Right lobe of liver (tissue), 6 donors: ENCODE results near the gene TMEM171. TPM values are rescaled to one million over a fixed set of nuclear protein-coding genes. Genes with fewer than 3 reads are reported as not detected.

Experiments
- ATAC-seq, 4 donors: fragments of 200-7000 bp; cut with Tn5 transposase; one replicate each; pipeline ENCODE4 v1.9.1; 2020; ENCODE audit warnings: mild to moderate bottlenecking in 4 of 4, moderate library complexity in 4 of 4
- DNase-seq, 3 donors: peaks; one replicate each; pipeline ENCODE4 v3.0.0-alpha.2; 2020
- H3K27ac ChIP-seq, 3 donors: fragments of 200-600 bp; one replicate each; pipeline ENCODE4 v1.8.0; 2022
- H3K27me3 ChIP-seq, 2 donors: fragments of 200-600 bp; one replicate each; pipeline ENCODE4 v1.8.0; 2022
- H3K36me3 ChIP-seq, 4 donors: fragments of 200-600 bp; sonication (generic) in 1 of 4; one replicate each; pipeline versions ENCODE4 v1.5.1 to v1.8.0; 2017 to 2022; ENCODE audit warnings: control low read depth in 1 of 4
- H3K4me1 ChIP-seq, 4 donors: fragments of 200-600 bp; sonication (generic) in 1 of 4; one replicate each; pipeline versions ENCODE4 v1.5.1 to v1.8.0; 2017 to 2022; ENCODE audit warnings: control low read depth in 1 of 4
- H3K4me3 ChIP-seq, 3 donors: fragments of 200-600 bp; one replicate each; pipeline ENCODE4 v1.8.0; 2022
- H3K9me3 ChIP-seq, 4 donors: fragments of 200-600 bp; sonication (generic) in 1 of 4; one replicate each; pipeline versions ENCODE4 v1.5.1 to v1.8.0; 2017 to 2022; ENCODE audit warnings: control low read depth in 1 of 4
- POLR2A ChIP-seq: fragments of 450-650 bp; IDR thresholded peaks from one replicate; pipeline ENCODE4 v1.6.1; 2017; ENCODE audit warnings: antibody characterized with exemption, mild to moderate bottlenecking
- WGBS: methylation state at CpG from one replicate; pipeline ENCODE4 v1.1.6; 2018; ENCODE audit warnings: low coverage, low lambda C conversion rate; ENCODE audit not compliant: insufficient coverage; ENCODE audit errors: missing lambda C conversion rate; 5-methylcytosine and 5-hydroxymethylcytosine counted together
- intact Hi-C, 2 donors: fragments of 100-400 bp; cut with DNase I; formaldehyde crosslinking; loops; one replicate each; pipeline versions ENCODE4 v1.11.2 to v1.14.1; 2022
- total RNA-seq, 6 experiments: library from RNA; depleted of rRNA in 2 of 6; stranded (reverse); fragments of >200 nt in 2 of 6; fragmentation: NEBNext Ultra II Directional in 3 of 6; extraction: Animal tissue kit (Norgen Biotek cat#: 25700) in 3 of 6; gene quantifications; one replicate each; pipeline versions ENCODE4 v1.1.0 to v1.2.4, GENCODE V29; 2016 to 2023
- TF ChIP-seq, protein P1 (sequence below), 4 donors: fragments of 200-600 bp in 3 of 4; fragments of 450-650 bp in 1 of 4; IDR thresholded peaks; one replicate each; pipeline versions ENCODE4 v1.5.1 to v1.8.0; 2016 to 2022; ENCODE audit warnings: antibody characterized with exemption in 4 of 4, mild to moderate bottlenecking in 2 of 4
- donor health status: DM: no; HTN: yes; CAD: no.
- donor health status: DM: no; HTN: no; CAD: no.
- donor health status: DM: no; HTN: no; CAD: no.
- donor health status: DM: no; HTN: yes; CAD: no.
- donor health status: DM: no; HTN: yes; CAD: no.

TMEM171 gene
- total RNA-seq, 6 experiments from 2014 or later = 0.57 to 3.2 (median 1.6) TPM

DNA sequence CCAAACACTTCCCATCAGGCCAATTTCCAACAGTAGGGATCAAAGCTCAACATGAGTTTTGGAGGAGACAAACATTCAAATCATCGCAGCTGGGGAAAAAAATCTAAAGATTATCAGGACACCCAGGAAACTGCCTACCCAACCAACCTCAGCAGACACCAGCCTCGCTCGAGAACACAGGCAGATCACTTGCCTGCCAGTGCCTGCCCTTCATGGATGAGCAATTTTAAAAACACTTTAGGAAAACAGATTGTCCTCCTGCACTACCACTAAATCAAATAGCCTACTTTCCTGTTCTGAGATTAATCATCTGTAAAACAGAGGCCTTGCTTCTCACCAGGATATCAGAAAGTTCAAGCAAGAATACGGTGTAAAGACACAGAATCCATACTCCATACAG is 37.9 kb downstream of the TMEM171 start:
- DNase-seq = no peak
- Histone ChIP-seq H3K36me3 (no peaks in the 10 kb centered on the region), H3K9me3 (no peaks in the 10 kb centered on the region), H3K27me3 (no peaks in the 10 kb centered on the region), H3K27ac (no peak overlapping the region), H3K4me1 (no peaks in the 10 kb centered on the region), H3K4me3 (no peak overlapping the region)
- no peak for ATAC-seq
- 75% methylated on average over 4 of the region's 4 CpGs for whole genome bisulfite sequencing
- intact Hi-C loops = loop anchor here in 1 of 2 donors (10.0 kb wide), 1 partner anchor 84 kb away; no protein-coding TSS in a partner anchor
- TF ChIP-seq, protein P1, sequence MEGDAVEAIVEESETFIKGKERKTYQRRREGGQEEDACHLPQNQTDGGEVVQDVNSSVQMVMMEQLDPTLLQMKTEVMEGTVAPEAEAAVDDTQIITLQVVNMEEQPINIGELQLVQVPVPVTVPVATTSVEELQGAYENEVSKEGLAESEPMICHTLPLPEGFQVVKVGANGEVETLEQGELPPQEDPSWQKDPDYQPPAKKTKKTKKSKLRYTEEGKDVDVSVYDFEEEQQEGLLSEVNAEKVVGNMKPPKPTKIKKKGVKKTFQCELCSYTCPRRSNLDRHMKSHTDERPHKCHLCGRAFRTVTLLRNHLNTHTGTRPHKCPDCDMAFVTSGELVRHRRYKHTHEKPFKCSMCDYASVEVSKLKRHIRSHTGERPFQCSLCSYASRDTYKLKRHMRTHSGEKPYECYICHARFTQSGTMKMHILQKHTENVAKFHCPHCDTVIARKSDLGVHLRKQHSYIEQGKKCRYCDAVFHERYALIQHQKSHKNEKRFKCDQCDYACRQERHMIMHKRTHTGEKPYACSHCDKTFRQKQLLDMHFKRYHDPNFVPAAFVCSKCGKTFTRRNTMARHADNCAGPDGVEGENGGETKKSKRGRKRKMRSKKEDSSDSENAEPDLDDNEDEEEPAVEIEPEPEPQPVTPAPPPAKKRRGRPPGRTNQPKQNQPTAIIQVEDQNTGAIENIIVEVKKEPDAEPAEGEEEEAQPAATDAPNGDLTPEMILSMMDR (IDR thresholded peaks at IDR 0.05) = no peak
- TF ChIP-seq POLR2A = no peak

DNA sequence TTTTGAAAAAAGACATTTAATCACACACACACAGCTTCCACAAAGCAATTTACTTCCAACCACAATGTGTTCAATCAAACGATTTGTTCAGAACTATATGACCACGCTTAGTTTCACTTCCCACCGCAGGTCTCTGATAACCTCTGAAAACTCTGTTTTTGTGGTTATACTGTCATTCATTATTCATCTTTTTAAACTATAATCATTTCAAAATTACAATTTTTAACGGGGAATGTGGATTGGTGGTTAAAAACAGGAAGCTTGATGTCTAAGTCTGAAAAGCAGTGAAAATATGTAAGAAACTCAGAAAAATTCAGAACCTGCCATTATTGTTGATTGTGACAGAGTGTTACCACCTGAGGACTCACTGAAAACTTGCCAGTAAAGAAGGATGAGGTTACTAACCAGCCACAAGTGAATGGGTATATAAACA is 39.9 kb downstream of the TMEM171 start:
- no peaks in the 10 kb centered on the region for H3K4me1 ChIP-seq
- no peaks in the 10 kb centered on the region for H3K36me3 ChIP-seq
- intact Hi-C loops = no loop called here
- WGBS = 45% methylated on average over 4 of the region's 4 CpGs
- TF ChIP-seq, protein P1 (IDR thresholded peaks at IDR 0.05) = no peak
- TF ChIP-seq POLR2A = no peak
- H3K27me3 ChIP-seq = no peaks in the 10 kb centered on the region
- DNase-seq (no peak), ATAC-seq (no peak)
- H3K27ac ChIP-seq = no peak overlapping the region
- H3K9me3 ChIP-seq = no peaks in the 10 kb centered on the region
- no peak overlapping the region for H3K4me3 ChIP-seq

DNA sequence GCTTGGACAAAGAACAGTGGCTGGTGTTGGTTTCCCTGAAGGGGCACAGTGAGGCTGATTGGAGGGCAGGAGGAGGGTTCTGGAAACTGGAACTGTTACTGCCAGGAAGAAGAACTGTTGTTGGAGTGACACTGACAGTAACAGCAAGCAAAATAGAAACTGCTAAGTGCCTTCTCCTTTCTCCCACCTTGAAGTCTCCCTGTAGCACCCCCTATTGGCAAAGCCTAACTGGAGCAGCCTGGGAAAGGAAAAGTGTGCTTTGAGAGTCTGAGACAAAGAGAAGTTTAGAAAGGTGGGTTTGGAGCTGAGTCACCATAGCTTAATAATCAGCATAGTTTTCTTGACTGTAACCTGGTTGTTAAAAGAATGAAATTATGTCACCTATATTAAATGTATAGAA is 50.1 kb downstream of the TMEM171 start:
- DNase-seq (no peak), ATAC-seq (peak; percentile 45 to 68 (median 48))
- Histone ChIP-seq H3K4me3 (no peak overlapping the region), H3K4me1 (no peaks in the 10 kb centered on the region), H3K27me3 (no peaks in the 10 kb centered on the region), H3K36me3 (no peaks in the 10 kb centered on the region), H3K27ac (no peak overlapping the region), H3K9me3 (no peaks in the 10 kb centered on the region)
- no peak for TF ChIP-seq POLR2A
- TF ChIP-seq, protein P1 (IDR thresholded peaks at IDR 0.05) = peak; percentile 30 to 59 (median 36)
- intact Hi-C loops = no loop called here

DNA sequence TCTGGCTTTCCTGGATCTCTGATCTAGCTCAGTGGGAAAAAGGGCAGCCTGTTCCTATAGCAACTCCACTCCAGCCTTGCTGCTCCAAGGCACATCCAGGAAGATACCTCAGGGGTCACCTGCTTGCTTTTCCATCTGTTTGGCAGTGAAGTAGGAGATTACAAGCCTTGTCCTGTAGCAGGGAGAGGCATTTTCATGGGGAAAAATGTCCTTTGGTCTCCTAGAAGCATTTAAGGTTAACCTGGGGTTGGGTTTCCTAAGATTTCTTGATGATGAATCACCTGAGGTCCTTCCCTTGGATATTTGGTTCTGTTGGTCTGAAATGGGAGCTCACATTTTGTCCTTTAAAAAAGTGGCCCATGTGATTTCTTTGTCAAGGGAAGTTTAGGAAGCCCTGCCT is 51.1 kb downstream of the TMEM171 start:
- no peaks in the 10 kb centered on the region for H3K27me3 ChIP-seq
- H3K4me3 ChIP-seq = no peak overlapping the region
- no peaks in the 10 kb centered on the region for H3K9me3 ChIP-seq
- intact Hi-C loops = no loop called here
- TF ChIP-seq, protein P1 (IDR thresholded peaks at IDR 0.05) = no peak
- TF ChIP-seq POLR2A = no peak
- no peaks in the 10 kb centered on the region for H3K4me1 ChIP-seq
- H3K27ac ChIP-seq = no peak overlapping the region
- no peaks in the 10 kb centered on the region for H3K36me3 ChIP-seq
- DNase-seq (no peak), ATAC-seq (no peak)

DNA sequence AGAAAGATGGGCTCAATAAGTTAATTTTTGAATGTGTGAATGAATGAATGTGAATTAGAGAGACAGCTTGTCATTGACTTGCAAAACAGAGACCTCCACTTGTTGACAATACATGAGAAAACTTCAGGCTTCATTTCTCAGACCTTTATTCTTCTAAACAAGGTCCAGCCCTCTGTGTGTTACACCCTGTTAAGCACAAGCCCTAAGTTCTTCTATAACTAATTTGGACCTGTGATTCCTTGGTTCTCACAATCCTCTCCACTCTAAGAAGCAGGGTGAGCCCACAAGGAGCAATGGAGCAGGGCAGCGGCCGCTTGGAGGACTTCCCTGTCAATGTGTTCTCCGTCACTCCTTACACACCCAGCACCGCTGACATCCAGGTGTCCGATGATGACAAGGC is 52.6 kb downstream of the TMEM171 start, which contains the start of gene TMEM174:
Gene TMEM174, plus strand, starts transcription at position 243 of the 400 bp plus-strand sequence. Its CDS starts 51 bp downstream, at position 294.
- Histone ChIP-seq H3K4me3 (no peak within 1 kb of the TSS), H3K27ac (no peak within 1 kb of the TSS), H3K36me3 (no peaks in the 10 kb centered on the region), H3K27me3 (no peaks in the 10 kb centered on the region), H3K9me3 (no peaks in the 10 kb centered on the region), H3K4me1 (no peaks in the 10 kb centered on the region)
- intact Hi-C loops = no loop called here
- no peak for ATAC-seq
- TF ChIP-seq, protein P1 (IDR thresholded peaks at IDR 0.05) = no peak
- no peak for TF ChIP-seq POLR2A
- no peak for DNase-seq
- 84% methylated on average over 5 of the region's 5 CpGs for WGBS
